ENCODE results near the gene CCDC3. TPM values are rescaled to one million over a fixed set of nuclear protein-coding genes. Genes with fewer than 3 reads are reported as not detected.

Gene CCDC3
- polyA plus RNA-seq, 1 donor from 2014 or later, result 3.8 TPM

DNA sequence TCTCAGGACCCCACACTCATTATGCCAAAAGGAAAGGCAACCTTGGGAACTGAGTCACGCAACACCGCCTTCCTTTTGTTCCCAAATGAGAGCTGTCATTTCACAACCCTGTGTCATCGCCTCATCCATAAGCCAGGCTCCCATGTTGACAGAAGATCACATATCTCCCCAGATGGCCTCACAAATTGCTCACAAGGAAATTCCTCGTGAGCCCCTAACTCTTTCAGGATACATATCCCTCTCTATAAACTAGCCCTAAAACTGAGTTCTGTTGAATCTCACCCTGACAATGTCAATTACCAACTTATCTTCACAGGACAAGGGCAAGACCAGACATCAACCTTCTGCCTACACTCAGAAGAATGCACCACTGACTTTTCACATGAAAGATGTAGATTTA lies 22.6 kb downstream of the CCDC3 start:
- no peak overlapping the region for H3K4me3 ChIP-seq (ENCODE audit: low read length)
- H4K20me1 ChIP-seq (ENCODE audit: insufficient read depth), result no peaks in the 10 kb centered on the region
- H2AFZ ChIP-seq (ENCODE audit: low read depth, low read length), result no peak overlapping the region
- no peak overlapping the region for H3K4me2 ChIP-seq (ENCODE audit: low read length)
- H3K9me2 ChIP-seq (ENCODE audit: insufficient read depth, low read length), result no peaks in the 10 kb centered on the region
- H3K79me2 ChIP-seq (replicated peaks; ENCODE audit: insufficient read depth, low read length), result no peaks in the 10 kb centered on the region
- no peaks in the 10 kb centered on the region for H3F3A ChIP-seq (ENCODE audit: insufficient read depth, low read length, poor library complexity, severe bottlenecking)
- TF ChIP-seq, protein P1, sequence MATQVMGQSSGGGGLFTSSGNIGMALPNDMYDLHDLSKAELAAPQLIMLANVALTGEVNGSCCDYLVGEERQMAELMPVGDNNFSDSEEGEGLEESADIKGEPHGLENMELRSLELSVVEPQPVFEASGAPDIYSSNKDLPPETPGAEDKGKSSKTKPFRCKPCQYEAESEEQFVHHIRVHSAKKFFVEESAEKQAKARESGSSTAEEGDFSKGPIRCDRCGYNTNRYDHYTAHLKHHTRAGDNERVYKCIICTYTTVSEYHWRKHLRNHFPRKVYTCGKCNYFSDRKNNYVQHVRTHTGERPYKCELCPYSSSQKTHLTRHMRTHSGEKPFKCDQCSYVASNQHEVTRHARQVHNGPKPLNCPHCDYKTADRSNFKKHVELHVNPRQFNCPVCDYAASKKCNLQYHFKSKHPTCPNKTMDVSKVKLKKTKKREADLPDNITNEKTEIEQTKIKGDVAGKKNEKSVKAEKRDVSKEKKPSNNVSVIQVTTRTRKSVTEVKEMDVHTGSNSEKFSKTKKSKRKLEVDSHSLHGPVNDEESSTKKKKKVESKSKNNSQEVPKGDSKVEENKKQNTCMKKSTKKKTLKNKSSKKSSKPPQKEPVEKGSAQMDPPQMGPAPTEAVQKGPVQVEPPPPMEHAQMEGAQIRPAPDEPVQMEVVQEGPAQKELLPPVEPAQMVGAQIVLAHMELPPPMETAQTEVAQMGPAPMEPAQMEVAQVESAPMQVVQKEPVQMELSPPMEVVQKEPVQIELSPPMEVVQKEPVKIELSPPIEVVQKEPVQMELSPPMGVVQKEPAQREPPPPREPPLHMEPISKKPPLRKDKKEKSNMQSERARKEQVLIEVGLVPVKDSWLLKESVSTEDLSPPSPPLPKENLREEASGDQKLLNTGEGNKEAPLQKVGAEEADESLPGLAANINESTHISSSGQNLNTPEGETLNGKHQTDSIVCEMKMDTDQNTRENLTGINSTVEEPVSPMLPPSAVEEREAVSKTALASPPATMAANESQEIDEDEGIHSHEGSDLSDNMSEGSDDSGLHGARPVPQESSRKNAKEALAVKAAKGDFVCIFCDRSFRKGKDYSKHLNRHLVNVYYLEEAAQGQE (IDR thresholded peaks at IDR 0.05; ENCODE audit: borderline replicate concordance), result no peak
- TF ChIP-seq EZH2 (IDR thresholded peaks at IDR 0.05; ENCODE audit: borderline replicate concordance, insufficient read depth, low read length, poor library complexity, severe bottlenecking) (no peak), MXI1 (conservative IDR thresholded peaks at IDR 0.05; ENCODE audit: poor library complexity, severe bottlenecking) (no peak), RAD21 (conservative IDR thresholded peaks at IDR 0.05) (no peak), EP300 (conservative IDR thresholded peaks at IDR 0.05; ENCODE audit: poor library complexity, severe bottlenecking) (no peak), TAF1 (IDR thresholded peaks at IDR 0.05; ENCODE audit: low read depth) (no peak), POLR2AphosphoS5 (IDR thresholded peaks at IDR 0.05) (no peak)
- H3K27me3 ChIP-seq (ENCODE audit: insufficient read depth, low read depth, low read length), result no peaks in the 10 kb centered on the region
- peaks cover under 1% of the 10 kb centered on the region for H3K9me3 ChIP-seq (ENCODE audit: low read length)
- H3K9ac ChIP-seq (ENCODE audit: low read length), result no peak overlapping the region
- no peaks in the 10 kb centered on the region for H3K36me3 ChIP-seq (ENCODE audit: insufficient read depth, low read length)
- H3K27ac ChIP-seq (ENCODE audit: low read length), result no peak overlapping the region

DNA sequence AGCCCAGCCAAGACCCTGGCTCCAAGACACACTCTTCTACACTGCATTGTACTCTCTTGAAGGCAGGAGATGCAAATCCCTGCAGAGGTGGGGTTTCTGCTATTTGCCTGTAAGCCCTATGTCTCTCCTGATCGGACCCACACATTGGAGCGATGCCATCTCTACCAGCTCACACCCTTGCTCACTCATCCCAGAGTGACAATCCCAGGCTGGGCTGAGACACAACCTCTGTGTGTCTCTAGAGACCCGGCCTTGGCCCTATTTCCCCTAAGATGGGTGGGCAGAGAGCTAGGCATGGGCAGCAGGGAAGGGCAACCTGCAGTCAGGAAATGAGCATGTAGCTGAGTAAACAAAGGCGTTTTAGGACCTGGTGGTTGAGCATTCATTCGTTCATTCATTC lies 25.6 kb downstream of the CCDC3 start:
- no peaks in the 10 kb centered on the region for H3K9me2 ChIP-seq (ENCODE audit: insufficient read depth, low read length)
- H3K4me2 ChIP-seq (ENCODE audit: low read length), result no peak overlapping the region
- no peaks in the 10 kb centered on the region for H3K27me3 ChIP-seq (ENCODE audit: insufficient read depth, low read depth, low read length)
- TF ChIP-seq EP300 (conservative IDR thresholded peaks at IDR 0.05; ENCODE audit: poor library complexity, severe bottlenecking) (no peak), RAD21 (conservative IDR thresholded peaks at IDR 0.05) (no peak), SMC3 (conservative IDR thresholded peaks at IDR 0.05; ENCODE audit: poor library complexity) (no peak), POLR2AphosphoS5 (IDR thresholded peaks at IDR 0.05) (no peak), CTCF (IDR thresholded peaks at IDR 0.05; ENCODE audit: poor library complexity, severe bottlenecking) (no peak), EZH2 (IDR thresholded peaks at IDR 0.05; ENCODE audit: borderline replicate concordance, insufficient read depth, low read length, poor library complexity, severe bottlenecking) (no peak), MXI1 (conservative IDR thresholded peaks at IDR 0.05; ENCODE audit: poor library complexity, severe bottlenecking) (no peak), TAF1 (IDR thresholded peaks at IDR 0.05; ENCODE audit: low read depth) (no peak)
- TF ChIP-seq, protein P1 (IDR thresholded peaks at IDR 0.05; ENCODE audit: borderline replicate concordance), result no peak
- no peak overlapping the region for H3K4me3 ChIP-seq (ENCODE audit: low read length)
- no peak overlapping the region for H3K9ac ChIP-seq (ENCODE audit: low read length)
- H3F3A ChIP-seq (ENCODE audit: insufficient read depth, low read length, poor library complexity, severe bottlenecking), result no peaks in the 10 kb centered on the region
- no peaks in the 10 kb centered on the region for H3K9me3 ChIP-seq (ENCODE audit: low read length)
- no peak overlapping the region for H2AFZ ChIP-seq (ENCODE audit: low read depth, low read length)
- H3K36me3 ChIP-seq (ENCODE audit: insufficient read depth, low read length), result no peaks in the 10 kb centered on the region
- no peak overlapping the region for H3K27ac ChIP-seq (ENCODE audit: low read length)
- H4K20me1 ChIP-seq (ENCODE audit: insufficient read depth), result no peaks in the 10 kb centered on the region
- H3K79me2 ChIP-seq (replicated peaks; ENCODE audit: insufficient read depth, low read length), result no peaks in the 10 kb centered on the region

Measured in neural cell (in vitro differentiated cells).